Gastrocnemius medialis (tissue), 4 donors: ENCODE data around the gene SCGB1D4. TPM values are rescaled to one million over a fixed set of nuclear protein-coding genes. Genes with fewer than 3 reads are reported as not detected.
"Not testable (repeated sequence)": the region's sequence is repeated elsewhere in the genome, so short reads cannot be mapped to it uniquely, and the experiment has no call there.

Experiments used
- ATAC-seq, 2 donors: fragments of 150-250 bp; one replicate each; pipeline ENCODE4 v1.9.1; 2016
- DNase-seq, 2 donors: peaks; one replicate each; pipeline ENCODE4 v3.0.0-alpha.2; 2019
- H3K27ac ChIP-seq, 4 donors: fragments of 200-600 bp; sonication (generic); 1 replicate in 1 of 4; 2 replicates in 3 of 4; pipeline ENCODE4 v1.5.1; 2016 to 2018; ENCODE audit warnings: mild to moderate bottlenecking in 2 of 4, moderate library complexity in 1 of 4
- H3K27me3 ChIP-seq, 3 donors: fragments of 200-600 bp; sonication (generic) in 2 of 3; 1 replicate in 1 of 3; 2 replicates in 2 of 3; pipeline versions ENCODE4 v1.5.1 to v1.6.0; 2016 to 2019; ENCODE audit warnings: mild to moderate bottlenecking in 1 of 3, moderate library complexity in 1 of 3
- H3K36me3 ChIP-seq, 2 donors: fragments of 200-600 bp; sonication (generic) in 1 of 2; one replicate each; pipeline ENCODE4 v1.5.1; 2017 to 2018
- H3K4me1 ChIP-seq, 2 donors: fragments of 200-600 bp; sonication (generic) in 1 of 2; one replicate each; pipeline ENCODE4 v1.5.1; 2016 to 2017; ENCODE audit warnings: mild to moderate bottlenecking in 2 of 2
- H3K4me3 ChIP-seq, 4 donors: fragments of 200-600 bp; sonication (generic) in 3 of 4; 1 replicate in 1 of 4; 2 replicates in 3 of 4; pipeline ENCODE4 v1.5.1; 2016 to 2019; ENCODE audit warnings: mild to moderate bottlenecking in 2 of 4
- H3K9me3 ChIP-seq, 3 donors: fragments of 200-600 bp; sonication (generic) in 2 of 3; 1 replicate in 1 of 3; 2 replicates in 2 of 3; pipeline ENCODE4 v1.5.1; 2016 to 2019
- POLR2A ChIP-seq, 2 donors: fragments of 450-650 bp; IDR thresholded peaks; one replicate each; pipeline ENCODE4 v1.6.1; 2017; ENCODE audit warnings: antibody characterized with exemption in 2 of 2, mild to moderate bottlenecking in 2 of 2, moderate library complexity in 2 of 2
- in situ Hi-C, 4 donors: fragments of 200-750 bp; cut with MboI; loops; one replicate each; pipeline versions ENCODE4 v1.15.0 to v1.8.0; 2017; ENCODE audit warnings: low sequenced_read_pairs in 4 of 4
- intact Hi-C: fragments of 100-400 bp; cut with DNase I; formaldehyde crosslinking; loops from one replicate; pipeline ENCODE4 v1.15.1; 2023; ENCODE audit warnings: low total_unique reads
- total RNA-seq, 4 donors: library from RNA; depleted of rRNA; stranded (reverse); fragments of >200 nt; gene quantifications; one replicate each; pipeline versions ENCODE4 v1.1.0 to v1.2.3, GENCODE V29; 2016
- TF ChIP-seq, protein P1 (sequence below), 5 experiments: fragments of 450-650 bp in 3 of 5; fragments of 200-600 bp in 2 of 5; sonication (generic) in 2 of 5; IDR thresholded peaks in 4 of 5; conservative IDR thresholded peaks in 1 of 5; 1 replicate in 4 of 5; 2 replicates in 1 of 5; pipeline ENCODE4 v1.5.1; 2016 to 2019; ENCODE audit warnings: antibody characterized with exemption in 5 of 5, mild to moderate bottlenecking in 3 of 5, moderate library complexity in 3 of 5

Gene SCGB1D4
- total RNA-seq, 4 donors from 2014 or later, result not detected

DNA sequence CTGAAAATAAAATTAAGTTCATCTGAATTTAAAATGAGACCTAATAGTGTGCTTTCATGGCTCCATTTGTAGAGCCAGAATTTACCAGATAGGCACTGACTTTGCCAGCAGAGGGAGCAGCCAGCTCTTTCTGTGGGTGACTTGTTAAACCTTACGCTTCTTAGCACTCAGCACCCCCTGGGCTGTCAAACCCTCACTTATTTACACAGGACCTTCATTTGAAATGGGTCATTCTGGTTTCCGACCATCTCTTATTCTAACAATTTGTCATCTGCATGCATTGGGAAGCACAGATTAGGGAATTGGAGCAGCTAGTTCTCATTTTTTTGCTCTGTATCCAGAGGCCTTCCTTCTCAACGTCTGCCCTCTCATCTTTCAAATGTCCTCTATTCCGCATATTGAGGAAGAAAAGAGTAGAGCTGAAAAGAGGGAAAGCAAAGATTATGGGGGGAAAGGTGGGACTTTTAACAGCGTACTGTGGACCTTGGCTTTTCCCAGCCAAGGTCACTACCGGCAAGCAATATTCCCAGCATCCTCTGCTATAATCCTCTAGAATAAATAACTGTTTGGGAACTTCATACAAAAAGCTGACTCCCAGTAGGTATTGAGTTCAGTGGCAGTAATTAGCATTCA lies 41.5 kb upstream of the SCGB1D4 start:
- in situ Hi-C loops (no loop called here), intact Hi-C loops (loop anchor here (2.0 kb wide), 1 partner anchor 38 kb away; no protein-coding TSS in a partner anchor)
- H3K36me3 ChIP-seq, result no peaks in the 10 kb centered on the region
- H3K27ac ChIP-seq, result peak overlapping the region in 2 of 4 donors; percentile 29 to 38
- peaks cover 0 to 14% of the 10 kb centered on the region in 2 donors for H3K4me1 ChIP-seq
- DNase-seq (no peak), ATAC-seq (no peak)
- H3K4me3 ChIP-seq, result no peak overlapping the region
- H3K9me3 ChIP-seq, result no peaks in the 10 kb centered on the region
- TF ChIP-seq, protein P1, sequence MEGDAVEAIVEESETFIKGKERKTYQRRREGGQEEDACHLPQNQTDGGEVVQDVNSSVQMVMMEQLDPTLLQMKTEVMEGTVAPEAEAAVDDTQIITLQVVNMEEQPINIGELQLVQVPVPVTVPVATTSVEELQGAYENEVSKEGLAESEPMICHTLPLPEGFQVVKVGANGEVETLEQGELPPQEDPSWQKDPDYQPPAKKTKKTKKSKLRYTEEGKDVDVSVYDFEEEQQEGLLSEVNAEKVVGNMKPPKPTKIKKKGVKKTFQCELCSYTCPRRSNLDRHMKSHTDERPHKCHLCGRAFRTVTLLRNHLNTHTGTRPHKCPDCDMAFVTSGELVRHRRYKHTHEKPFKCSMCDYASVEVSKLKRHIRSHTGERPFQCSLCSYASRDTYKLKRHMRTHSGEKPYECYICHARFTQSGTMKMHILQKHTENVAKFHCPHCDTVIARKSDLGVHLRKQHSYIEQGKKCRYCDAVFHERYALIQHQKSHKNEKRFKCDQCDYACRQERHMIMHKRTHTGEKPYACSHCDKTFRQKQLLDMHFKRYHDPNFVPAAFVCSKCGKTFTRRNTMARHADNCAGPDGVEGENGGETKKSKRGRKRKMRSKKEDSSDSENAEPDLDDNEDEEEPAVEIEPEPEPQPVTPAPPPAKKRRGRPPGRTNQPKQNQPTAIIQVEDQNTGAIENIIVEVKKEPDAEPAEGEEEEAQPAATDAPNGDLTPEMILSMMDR (IDR thresholded peaks at IDR 0.05 in 4 of 5, conservative IDR thresholded peaks at IDR 0.05 in 1 of 5), result peak in 4 of 5 experiments; percentile 24 to 51 (median 42)
- TF ChIP-seq POLR2A (IDR thresholded peaks at IDR 0.05), result no peak
- H3K27me3 ChIP-seq, result no peaks in the 10 kb centered on the region

DNA sequence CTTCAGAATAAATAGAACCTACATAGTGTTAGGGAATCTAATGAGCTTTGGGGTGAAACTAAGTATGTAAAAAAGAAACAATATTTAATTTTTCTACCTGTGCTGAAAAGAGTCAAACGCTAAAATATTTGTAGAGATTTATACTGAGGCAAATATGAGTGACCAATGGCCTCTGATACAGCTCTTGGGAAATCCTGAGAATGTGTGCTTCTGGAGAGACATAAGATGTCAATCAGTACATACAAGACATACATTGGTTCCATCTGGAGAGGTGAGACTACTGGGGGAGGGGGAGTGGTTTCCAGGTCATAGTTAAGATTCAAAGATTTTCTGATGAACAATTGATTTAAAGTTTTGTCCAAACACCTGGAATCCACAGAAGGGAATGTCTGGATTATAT lies 39.3 kb upstream of the SCGB1D4 start:
- in situ Hi-C loops (no loop called here), intact Hi-C loops (no loop called here)
- Histone ChIP-seq H3K27ac (no peak overlapping the region), H3K4me3 (peak overlapping the region; percentile 68 to 94 (median 75)), H3K36me3 (no peaks in the 10 kb centered on the region), H3K27me3 (peaks cover 0 to 3% (median 0%) of the 10 kb centered on the region in 3 donors), H3K4me1 (peaks cover 0 to 14% of the 10 kb centered on the region in 2 donors), H3K9me3 (no peaks in the 10 kb centered on the region)
- ATAC-seq, result no peak
- DNase-seq, result no peak
- TF ChIP-seq POLR2A (IDR thresholded peaks at IDR 0.05), result no peak
- TF ChIP-seq, protein P1 (IDR thresholded peaks at IDR 0.05 in 4 of 5, conservative IDR thresholded peaks at IDR 0.05 in 1 of 5), result no peak

DNA sequence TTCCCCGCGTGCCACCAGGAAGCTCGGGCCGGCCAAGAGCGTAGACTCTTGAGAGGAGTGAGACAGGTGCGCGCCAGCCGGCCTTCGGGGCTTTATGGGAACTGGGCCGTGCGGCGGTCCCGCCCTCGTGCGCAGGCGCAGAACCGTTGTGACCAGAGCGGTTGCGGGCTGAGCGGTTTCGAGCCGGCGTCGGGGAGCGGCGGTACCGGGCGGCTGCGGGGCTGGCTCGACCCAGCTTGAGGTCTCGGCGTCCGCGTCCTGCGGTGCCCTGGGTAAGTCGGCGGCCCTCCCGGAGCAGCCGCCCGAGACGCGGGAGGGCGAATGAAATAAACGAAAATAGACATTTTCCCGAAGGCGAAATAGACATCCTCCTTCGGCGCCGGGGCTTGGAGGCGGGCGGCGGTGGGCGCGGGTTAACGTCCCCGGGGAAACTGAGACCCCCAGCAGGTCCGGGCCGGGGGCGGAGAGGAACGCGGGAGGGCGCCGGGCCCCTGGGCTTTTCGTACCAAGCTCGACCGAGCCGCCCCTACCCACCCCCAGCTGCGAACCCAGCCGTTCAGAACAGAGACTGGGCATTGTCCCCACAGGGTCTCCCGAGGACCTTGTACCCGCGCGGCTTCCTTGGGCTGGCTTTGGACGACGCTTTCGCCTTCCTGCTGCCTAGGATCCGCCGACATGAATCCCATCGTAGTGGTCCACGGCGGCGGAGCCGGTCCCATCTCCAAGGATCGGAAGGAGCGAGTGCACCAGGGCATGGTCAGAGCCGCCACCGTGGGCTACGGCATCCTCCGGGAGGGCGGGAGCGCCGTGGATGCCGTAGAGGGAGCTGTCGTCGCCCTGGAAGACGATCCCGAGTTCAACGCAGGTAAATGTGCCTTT lies 38.7 kb upstream of the SCGB1D4 start, which contains the start of gene ASRGL1:
Gene ASRGL1, plus strand, starts transcription at position 146 of the 879 bp plus-strand sequence. Its CDS starts 530 bp downstream, at position 676.
- Histone ChIP-seq H3K36me3 (no peaks in the 10 kb centered on the region), H3K9me3 (no peaks in the 10 kb centered on the region), H3K4me1 (peaks cover 0 to 14% of the 10 kb centered on the region in 2 donors), H3K27ac (peak within 1 kb of the TSS; percentile 42 to 66 (median 48)), H3K4me3 (peak within 1 kb of the TSS; percentile 68 to 94 (median 75)), H3K27me3 (peaks cover 0 to 3% (median 0%) of the 10 kb centered on the region in 3 donors)
- ATAC-seq, result peak; percentile 79 to 92
- in situ Hi-C loops, result no loop called here
- DNase-seq, result peak; percentile 75 to 85
- intact Hi-C loops, result no loop called here
- TF ChIP-seq, protein P1 (IDR thresholded peaks at IDR 0.05 in 4 of 5, conservative IDR thresholded peaks at IDR 0.05 in 1 of 5), result no peak
- peak; percentile 39 to 51 for TF ChIP-seq POLR2A (IDR thresholded peaks at IDR 0.05)

DNA sequence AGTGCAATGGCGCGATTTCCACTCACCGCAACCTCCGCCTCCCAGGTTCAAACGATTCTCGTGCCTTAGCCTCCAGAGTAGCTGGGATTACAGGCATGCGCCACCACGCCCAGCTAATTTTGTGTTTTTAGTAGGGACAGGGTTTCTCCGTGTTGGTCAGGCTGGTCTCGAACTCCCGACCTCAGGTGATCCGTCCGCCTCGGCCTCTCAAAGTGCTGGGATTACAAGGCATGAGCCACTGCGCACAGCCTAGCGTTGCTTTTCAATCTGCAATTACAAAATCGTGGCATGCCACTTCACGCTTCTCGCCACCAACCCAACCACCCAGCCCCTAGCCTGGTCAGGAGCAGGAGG lies 38.1 kb upstream of the SCGB1D4 start:
- DNase-seq, H3K27me3 ChIP-seq, intact Hi-C loops, in situ Hi-C loops, ATAC-seq, H3K36me3 ChIP-seq, H3K9me3 ChIP-seq: not testable (repeated sequence)
- peak overlapping the region; percentile 68 to 94 (median 75) for H3K4me3 ChIP-seq
- peak overlapping the region in 3 of 4 donors; percentile 42 to 51 (median 45) for H3K27ac ChIP-seq
- peaks cover 0 to 14% of the 10 kb centered on the region in 2 donors for H3K4me1 ChIP-seq

DNA sequence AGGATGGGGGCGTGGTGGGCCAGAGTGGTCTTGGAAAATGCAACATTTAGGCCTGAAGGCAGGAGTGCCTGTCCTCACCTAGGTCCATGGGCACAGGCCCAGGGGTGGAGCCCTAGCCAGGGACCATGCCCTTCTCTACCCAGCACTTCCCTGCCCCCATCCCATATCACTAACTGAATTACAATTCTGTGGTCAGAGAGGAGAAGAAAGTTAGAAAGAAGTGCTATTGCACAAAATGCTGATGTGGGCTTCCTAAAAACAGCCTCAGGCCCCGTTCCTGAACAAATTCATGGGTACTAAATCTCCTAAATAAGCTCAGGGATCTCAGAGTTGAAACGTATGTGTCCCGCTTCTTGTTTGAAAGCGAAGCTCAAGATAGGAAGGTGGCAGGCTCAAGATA lies 34.9 kb upstream of the SCGB1D4 start:
- Histone ChIP-seq H3K4me3 (no peak overlapping the region), H3K4me1 (peaks cover 0 to 14% of the 10 kb centered on the region in 2 donors), H3K9me3 (no peaks in the 10 kb centered on the region), H3K27ac (no peak overlapping the region), H3K36me3 (no peaks in the 10 kb centered on the region), H3K27me3 (peaks cover 0 to 3% (median 0%) of the 10 kb centered on the region in 3 donors)
- ATAC-seq (no peak), DNase-seq (no peak)
- no peak for TF ChIP-seq POLR2A (IDR thresholded peaks at IDR 0.05)
- TF ChIP-seq, protein P1 (IDR thresholded peaks at IDR 0.05 in 4 of 5, conservative IDR thresholded peaks at IDR 0.05 in 1 of 5), result no peak
- intact Hi-C loops (no loop called here), in situ Hi-C loops (no loop called here)

DNA sequence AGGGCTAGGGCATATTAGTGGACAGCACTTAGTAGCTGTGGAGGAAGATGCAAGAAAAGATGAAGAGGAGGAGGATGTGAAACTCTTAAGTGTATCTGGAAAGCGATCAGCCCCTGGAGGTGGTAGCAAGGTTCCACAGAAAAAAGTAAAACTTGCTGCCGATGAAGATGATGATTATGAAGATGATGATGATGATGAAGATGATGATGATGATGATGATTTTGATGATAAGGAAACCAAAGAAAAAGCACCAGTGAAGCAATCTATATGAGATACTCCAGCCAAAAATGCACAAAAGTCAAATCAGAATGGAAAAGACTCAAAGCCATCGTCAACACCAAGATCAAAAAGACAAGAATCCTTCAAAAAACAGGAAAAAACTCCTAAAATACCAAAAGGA lies 32.4 kb upstream of the SCGB1D4 start:
- H3K4me1 ChIP-seq, H3K9me3 ChIP-seq, H3K27ac ChIP-seq, in situ Hi-C loops, intact Hi-C loops, H3K27me3 ChIP-seq, H3K36me3 ChIP-seq, H3K4me3 ChIP-seq, ATAC-seq, DNase-seq: not testable (repeated sequence)

DNA sequence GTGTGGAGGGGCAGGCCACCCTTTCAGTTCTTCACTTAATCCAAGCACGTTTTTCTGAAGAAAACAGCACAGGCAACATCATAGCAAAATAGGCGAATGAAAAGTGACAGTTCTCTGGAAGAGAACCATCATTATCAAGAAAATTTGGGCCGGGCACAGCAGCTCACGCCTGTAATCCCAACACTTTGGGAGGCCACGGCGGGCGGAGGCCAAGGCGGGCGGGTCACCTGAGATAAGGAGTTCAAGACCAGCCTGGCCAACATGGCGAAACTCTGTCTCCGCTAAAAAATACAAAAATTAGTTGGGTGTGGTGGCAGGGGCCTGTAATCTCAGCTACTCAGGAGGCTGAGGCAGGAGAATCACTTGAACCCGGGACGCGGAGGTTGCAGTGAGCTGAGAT lies 28.7 kb upstream of the SCGB1D4 start:
- H3K36me3 ChIP-seq, H3K4me3 ChIP-seq, H3K27ac ChIP-seq, H3K4me1 ChIP-seq, intact Hi-C loops, H3K27me3 ChIP-seq, ATAC-seq, DNase-seq, in situ Hi-C loops, H3K9me3 ChIP-seq: not testable (repeated sequence)
